ENCODE measurements around the gene RRAD. TPM values are rescaled to one million over a fixed set of nuclear protein-coding genes. Genes with fewer than 3 reads are reported as not detected.
"Not testable (repeated sequence)": the region's sequence is repeated elsewhere in the genome, so short reads cannot be mapped to it uniquely, and the experiment has no call there.

Gene RRAD
- total RNA-seq, 1 donor from 2014 or later = 2.4 TPM

DNA sequence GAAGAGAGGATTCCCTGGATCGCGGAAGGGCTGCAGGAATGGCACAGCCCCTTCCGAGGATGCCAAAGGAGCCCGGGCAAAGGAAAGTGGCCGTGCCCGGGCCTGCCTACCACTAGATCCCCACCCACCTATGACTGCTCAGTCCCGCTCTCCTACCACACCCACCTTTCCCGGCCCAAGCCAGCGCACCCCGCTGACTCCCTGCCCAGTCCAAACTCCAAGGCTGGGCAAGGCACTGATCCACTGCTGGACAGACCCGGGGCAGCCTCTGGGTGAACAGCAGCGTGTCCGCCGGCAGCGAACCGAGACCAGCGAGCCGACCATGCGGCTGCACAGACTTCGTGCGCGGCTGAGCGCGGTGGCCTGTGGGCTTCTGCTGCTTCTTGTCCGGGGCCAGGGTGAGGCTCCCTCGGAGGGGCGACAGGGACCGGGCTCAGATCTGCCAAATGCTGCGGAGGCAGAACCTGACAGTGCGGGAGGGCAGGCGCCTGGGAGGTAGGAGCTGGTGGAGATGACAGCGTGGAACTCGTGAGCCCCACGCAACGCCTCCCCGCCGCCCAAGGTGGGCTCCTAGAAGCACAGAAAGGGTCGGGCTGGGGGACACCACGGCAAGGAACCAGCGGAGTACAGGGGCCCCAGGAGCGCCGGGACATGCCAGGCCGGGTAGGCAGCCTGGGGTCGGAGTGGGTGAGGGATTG is 10.1 kb upstream of the RRAD start, which contains the start of gene CES2:
Gene CES2 (plus strand): TSS at position 203 of the 698 bp plus-strand sequence. CDS start 120 bp downstream, at position 323.
- FAIRE-seq = no peak
- DNase-seq (ENCODE audit: low spot score in 2 of 2) = peak in 1 of 2 donors; percentile 65

DNA sequence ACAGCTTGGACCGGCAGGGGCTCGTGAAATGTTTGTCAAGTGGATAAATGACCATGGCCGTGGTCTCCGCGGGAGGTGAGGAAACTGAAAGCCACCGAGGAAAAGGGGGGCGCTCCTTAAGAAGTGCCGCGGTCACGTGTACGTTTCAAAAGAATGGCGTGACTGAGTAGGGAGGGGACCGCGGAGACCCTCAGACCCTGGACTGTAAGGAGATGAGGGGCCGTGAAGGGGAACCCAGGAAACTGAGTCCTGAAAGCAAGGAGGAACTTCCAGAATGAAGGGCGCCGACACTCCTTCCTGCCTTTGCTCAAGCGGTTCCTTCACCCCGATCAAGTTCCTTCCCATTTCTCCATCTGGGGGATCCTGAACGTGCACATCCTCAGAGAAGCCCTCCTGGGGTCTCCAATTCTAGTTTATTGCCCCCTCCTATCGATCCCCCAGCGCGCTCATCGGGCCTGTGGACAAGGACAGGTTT is 9.5 kb upstream of the RRAD start:
- FAIRE-seq = not testable (repeated sequence)

GRCh38 chr16:66934138-66934838 is 9.0 kb upstream of the RRAD start, which contains the start of gene CIAO2B:
TSS of gene CIAO2B (minus strand) at chr16:66934402. CDS start at chr16:66934364, 38 bp downstream.
- DNase-seq (ENCODE audit: low spot score in 2 of 2) (peak; percentile 91 to 93), FAIRE-seq (no peak)

More for the DNA sequence above, 9.5 kb upstream of the RRAD start:
- not testable (repeated sequence) for DNase-seq (ENCODE audit: low spot score in 2 of 2)

DNA sequence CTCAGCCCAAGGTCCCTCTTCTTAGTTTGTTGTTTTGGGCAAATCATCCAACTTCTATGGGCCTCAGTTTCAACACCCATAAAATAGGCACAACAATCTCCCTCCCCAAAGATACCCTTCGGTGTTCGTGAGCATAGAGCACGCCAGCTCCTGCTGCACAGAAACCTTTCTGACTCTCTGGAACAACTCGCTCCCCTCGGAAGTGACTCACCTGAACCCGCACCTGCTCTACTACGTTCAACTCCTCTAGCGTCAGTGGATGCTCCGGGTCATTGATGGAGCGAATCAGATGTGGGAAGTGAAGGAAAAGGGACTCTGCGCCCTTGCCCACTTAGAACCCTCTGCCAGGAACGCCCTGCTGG is 8.4 kb upstream of the RRAD start:
- FAIRE-seq = no peak
- no peak for DNase-seq (ENCODE audit: low spot score in 2 of 2)

DNA sequence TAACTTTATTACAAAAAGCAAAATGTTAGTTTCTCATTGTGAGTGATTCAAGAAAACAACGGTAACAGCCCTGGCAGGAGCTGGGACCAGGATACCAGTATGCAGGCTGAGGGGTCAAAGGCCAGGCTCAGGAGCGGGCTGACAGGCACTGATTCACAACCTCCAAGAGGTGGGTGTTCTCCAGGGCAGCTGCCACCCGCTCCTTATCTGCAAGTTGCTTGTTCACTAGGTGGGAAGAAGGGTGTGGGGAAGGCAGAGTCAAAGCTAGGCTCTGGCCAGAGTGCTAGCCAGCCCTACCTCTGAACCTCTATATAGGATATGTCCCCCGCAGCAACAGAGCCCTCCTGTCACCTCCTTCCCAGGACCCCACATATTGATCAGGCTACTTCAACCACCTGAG is 6.7 kb upstream of the RRAD start:
- no peak for FAIRE-seq

GRCh38 chr16:66931665-66932064 is 6.3 kb upstream of the RRAD start:
- FAIRE-seq (no peak), DNase-seq (ENCODE audit: low spot score in 2 of 2) (no peak)

More for the DNA sequence above, 6.7 kb upstream of the RRAD start:
- DNase-seq (ENCODE audit: low spot score in 2 of 2) = no peak

DNA sequence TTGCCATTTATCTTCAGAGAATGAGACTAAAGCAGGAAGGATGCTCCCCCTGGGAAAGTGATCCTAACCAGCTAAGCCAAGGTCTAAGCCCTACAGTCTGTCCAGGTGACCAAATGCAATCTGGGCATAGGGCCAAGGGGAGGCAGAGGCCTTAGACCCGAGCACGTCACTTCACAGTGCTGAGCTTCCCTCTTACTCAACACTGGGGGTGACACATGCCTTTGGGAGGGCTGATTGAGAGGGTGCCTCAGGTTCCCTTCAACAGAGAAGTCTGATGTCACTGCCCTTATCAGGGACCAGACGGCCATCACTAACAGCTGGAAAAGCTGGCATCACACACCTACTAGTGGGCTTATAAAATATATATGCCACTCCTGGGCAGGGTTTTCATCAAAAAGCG is 4.9 kb upstream of the RRAD start:
- DNase-seq (ENCODE audit: low spot score in 2 of 2) (no peak), FAIRE-seq (no peak)

DNA sequence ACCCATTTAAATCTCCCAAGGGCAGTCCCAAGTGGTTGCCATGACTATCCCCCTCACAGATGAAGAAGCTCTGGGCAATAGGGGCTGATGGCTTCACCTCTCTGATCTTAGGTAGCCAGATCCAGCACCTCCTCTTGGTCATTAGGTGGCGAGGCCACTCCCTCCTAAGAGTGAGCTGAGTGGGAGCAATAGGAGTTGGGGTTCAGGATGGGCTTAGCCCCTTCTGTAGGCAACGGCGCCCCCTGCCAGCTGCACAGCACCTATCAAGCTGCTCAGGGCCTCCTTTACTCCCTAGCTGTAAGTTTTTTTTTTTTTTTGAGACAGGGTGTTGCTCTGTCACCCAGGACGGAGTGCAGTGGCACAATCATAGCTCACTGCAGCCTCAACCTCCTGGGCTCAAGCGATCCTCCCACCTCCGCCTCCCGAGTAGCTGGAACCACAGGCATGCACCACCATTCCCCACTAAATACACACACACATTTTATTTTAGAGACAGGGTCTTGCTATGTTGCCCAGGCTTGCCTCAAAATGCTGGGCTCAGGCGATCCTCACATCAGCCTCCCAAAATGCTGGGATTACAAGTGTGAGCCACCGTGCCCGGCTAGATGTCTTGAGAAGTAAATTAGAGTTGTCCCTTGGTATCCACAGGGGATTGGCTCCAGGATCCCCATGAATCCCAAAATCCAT is 3.5 kb upstream of the RRAD start:
- DNase-seq (ENCODE audit: low spot score in 2 of 2) = no peak
- no peak for FAIRE-seq

- FAIRE-seq = no peak
- DNase-seq (ENCODE audit: low spot score in 2 of 2) = no peak
Measured at GRCh38 chr16:66927918-66928649, 2.7 kb upstream of the RRAD start.

- DNase-seq (ENCODE audit: low spot score in 2 of 2) = no peak
- FAIRE-seq = no peak
Measured at GRCh38 chr16:66926961-66927436, 1.7 kb upstream of the RRAD start.

DNA sequence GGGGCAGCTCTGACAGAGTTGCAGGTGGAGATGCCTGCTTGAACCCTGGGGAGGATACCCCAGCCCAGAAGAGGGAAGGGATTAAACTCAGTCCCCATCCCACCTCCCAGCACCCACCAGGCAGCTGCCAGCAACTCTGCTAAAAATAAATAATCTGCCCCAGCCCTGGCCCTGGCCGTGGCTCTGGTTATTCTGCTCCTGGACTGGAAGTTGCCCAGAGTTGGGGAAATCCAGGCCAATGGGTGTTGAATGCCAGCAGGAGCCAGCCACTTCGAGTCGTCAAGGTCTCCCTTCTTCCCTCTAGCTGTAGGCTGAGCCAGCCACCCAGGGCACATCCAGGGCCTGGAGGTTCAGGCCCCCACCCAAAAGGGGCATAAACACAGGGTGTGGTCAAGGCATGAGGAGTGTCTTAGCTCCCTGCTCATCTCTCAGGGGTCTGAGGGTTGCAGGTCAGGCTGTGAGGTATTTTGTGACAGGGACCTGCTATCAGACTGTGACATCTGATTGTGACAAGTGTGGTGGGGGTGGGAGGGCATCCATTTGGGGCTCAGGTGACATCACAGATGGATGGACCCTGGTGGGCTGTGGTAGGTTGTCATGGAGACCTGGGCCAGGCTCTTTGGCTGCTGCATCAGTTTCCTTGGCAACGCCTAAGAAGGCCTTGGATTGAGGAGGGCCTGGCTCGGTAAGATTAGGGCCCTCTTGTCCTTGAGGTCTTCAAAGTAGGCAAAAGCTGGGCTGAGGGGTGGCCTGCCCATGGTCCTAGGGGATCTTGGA is 1.0 kb upstream of the RRAD start:
- no peak for DNase-seq (ENCODE audit: low spot score in 2 of 2)
- FAIRE-seq = no peak

DNA sequence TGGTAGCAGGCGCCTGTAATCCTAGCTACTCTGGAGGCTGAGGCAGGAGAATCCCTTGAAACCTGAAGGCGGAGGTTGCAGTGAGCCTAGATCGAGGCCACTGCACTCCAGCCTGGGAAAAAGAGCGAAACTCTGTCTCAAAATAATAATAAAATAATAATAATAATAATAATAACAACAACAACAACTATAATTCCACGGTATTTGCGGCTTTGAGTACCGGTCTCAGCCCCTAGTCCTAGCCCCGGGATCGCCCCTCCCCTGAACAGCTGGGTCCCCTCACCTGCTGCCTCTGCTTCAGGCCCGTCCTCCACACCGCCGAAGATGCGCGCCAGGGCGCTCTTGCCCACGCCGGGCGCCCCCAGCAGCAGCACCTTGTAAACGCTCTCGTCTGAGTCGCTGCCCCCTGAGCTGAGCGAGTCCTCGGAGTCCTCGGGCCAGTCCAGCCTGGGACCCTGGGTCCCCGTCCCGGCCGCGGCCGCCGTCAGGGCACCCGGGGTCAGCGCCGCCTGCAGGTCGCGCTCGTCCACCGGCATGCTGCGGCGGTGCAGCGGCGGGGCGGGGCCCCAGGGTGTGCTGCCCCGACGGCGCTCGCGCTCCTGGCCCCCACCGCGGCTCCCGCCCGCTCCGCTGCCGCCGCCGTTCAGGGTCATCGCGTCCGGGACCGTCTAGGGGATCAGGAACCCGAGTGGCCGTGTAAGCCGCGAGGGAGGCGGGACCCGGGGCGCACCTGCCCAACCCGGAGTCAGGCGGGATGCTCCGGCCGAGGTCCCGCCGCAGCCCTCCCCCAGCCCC is 611 bp downstream of the RRAD start:
- no peak for FAIRE-seq
- DNase-seq (ENCODE audit: low spot score in 2 of 2) = peak in 1 of 2 donors; percentile 68

GRCh38 chr16:66923866-66924265 is 1.5 kb downstream of the RRAD start:
- FAIRE-seq = no peak
- no peak for DNase-seq (ENCODE audit: low spot score in 2 of 2)

GRCh38 chr16:66923247-66923731 is 2.0 kb downstream of the RRAD start:
- DNase-seq (ENCODE audit: low spot score in 2 of 2) = peak in 1 of 2 donors; percentile 71
- FAIRE-seq = no peak

GRCh38 chr16:66921729-66922450 is 3.4 kb downstream of the RRAD start:
- FAIRE-seq = no peak

DNA sequence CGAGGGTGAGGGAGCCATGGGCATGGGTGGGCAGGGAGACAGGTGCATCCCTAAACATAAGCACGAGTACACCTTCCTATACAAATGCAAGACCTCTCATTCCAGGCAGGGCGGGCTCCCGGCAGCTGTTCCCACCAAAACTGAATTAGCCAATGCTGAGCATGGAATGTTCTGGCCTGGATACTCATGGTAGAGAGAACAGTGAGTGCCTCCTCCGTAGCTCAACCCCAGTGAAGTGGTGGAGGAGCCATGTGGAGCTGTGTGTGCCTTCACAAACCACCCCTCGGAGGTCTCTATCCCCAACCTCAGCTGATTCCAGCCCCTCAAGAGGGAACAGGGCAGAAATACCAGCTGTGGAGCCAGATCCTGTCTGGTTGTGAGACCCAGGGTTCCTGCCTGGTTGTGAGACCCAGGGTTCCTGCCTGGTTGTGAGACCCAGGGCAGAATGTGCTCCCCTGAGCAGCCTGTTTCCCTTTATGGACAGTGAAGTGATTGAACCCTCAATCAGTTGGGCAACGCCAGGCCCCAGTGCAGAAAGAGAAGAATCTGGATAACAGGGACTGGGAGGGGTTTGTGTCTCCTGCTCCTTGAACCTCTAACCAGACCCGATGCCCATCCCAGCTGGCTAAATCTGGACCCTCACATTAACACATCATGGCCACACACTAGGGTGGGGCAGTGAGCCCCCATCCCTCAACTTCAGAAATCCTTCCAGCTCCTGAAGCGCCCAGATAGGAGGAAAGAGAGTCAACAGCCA is 4.2 kb downstream of the RRAD start:
- no peak for FAIRE-seq
- no peak for DNase-seq (ENCODE audit: low spot score in 2 of 2)

More at GRCh38 chr16:66921729-66922450, 3.4 kb downstream of the RRAD start:
- DNase-seq (ENCODE audit: low spot score in 2 of 2) = no peak

DNA sequence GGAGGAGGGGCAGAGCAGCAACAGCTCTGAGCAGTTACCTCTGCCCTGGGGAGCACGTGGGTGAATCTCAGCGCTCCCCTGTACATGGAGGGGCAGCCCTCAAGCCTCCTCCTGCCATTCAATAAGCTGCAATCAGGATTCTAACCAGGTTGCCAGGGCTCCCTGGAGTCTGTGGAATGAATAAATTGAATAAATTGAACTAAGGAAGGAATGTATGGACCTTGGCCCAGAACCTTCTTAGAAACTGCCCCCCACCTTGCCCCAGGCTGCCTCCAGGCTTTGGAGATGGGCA is 5.1 kb downstream of the RRAD start:
- DNase-seq (ENCODE audit: low spot score in 2 of 2) (no peak), FAIRE-seq (no peak)
